WERI-Rb-1 (cell line): ENCODE results near the gene BAK1.
"Not testable (repeated sequence)": the region's sequence is repeated elsewhere in the genome, so short reads cannot be mapped to it uniquely, and the experiment has no call there.

Experiments used
- DNase-seq: peaks from one replicate; pipeline ENCODE4 v3.0.0-alpha.2; 2020
- H3K27ac ChIP-seq: fragments of 250-450 bp; sonication (Bioruptor Pico); 2 replicates; pipeline ENCODE4 v1.5.1; 2020; ENCODE audit warnings: mild to moderate bottlenecking, moderate library complexity
- H3K27me3 ChIP-seq: fragments of 250-450 bp; sonication (Bioruptor Pico); 2 replicates; pipeline ENCODE4 v1.5.1; 2021; ENCODE audit warnings: mild to moderate bottlenecking, low read depth, moderate library complexity; ENCODE audit not compliant: insufficient read depth, severe bottlenecking
- H3K36me3 ChIP-seq: fragments of 250-450 bp; sonication (Bioruptor Pico); 2 replicates; pipeline ENCODE4 v1.5.1; 2020; ENCODE audit warnings: mild to moderate bottlenecking, moderate library complexity
- H3K4me3 ChIP-seq: 2 replicates; pipeline ENCODE4 v1.5.1; 2011; ENCODE audit warnings: low read depth, mild to moderate bottlenecking, control low read depth, low read length
- H3K9me3 ChIP-seq: fragments of 250-450 bp; sonication (Bioruptor Pico); 2 replicates; pipeline ENCODE4 v1.5.1; 2021; ENCODE audit warnings: mild to moderate bottlenecking, moderate library complexity; ENCODE audit not compliant: severe bottlenecking
- TF ChIP-seq, protein P1 (sequence below): IDR thresholded peaks from 2 replicates; pipeline ENCODE4 v1.5.1; 2011; ENCODE audit warnings: low read depth, mild to moderate bottlenecking, control low read depth, inconsistent platforms, low read length

Gene BAK1

DNA sequence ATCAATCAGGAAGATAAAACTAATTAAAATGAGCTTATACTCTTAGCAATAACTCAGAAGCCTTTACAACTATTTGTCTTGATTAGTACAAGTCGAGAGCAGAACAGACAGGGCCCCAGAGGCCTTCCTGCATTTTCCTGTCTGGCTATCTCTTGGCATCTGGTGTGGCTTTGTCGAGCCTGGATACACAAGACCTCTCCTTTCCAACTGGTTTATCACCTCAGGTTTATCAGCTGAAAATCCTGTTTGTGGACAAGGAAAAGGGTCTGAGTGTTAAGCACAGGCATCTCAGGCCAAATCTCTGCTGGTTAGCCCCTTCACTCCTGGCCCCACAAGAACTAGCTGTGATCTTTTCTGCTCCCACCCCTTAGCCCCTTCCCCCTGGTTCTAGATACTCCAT is 32.6 kb downstream of the BAK1 start:
- Histone ChIP-seq H3K9me3 (no peaks in the 10 kb centered on the region), H3K27ac (peak overlapping the region; percentile 44), H3K4me3 (no peak overlapping the region), H3K36me3 (no peaks in the 10 kb centered on the region), H3K27me3 (peaks cover 23% of the 10 kb centered on the region)
- DNase-seq: peak; percentile 98
- TF ChIP-seq, protein P1, sequence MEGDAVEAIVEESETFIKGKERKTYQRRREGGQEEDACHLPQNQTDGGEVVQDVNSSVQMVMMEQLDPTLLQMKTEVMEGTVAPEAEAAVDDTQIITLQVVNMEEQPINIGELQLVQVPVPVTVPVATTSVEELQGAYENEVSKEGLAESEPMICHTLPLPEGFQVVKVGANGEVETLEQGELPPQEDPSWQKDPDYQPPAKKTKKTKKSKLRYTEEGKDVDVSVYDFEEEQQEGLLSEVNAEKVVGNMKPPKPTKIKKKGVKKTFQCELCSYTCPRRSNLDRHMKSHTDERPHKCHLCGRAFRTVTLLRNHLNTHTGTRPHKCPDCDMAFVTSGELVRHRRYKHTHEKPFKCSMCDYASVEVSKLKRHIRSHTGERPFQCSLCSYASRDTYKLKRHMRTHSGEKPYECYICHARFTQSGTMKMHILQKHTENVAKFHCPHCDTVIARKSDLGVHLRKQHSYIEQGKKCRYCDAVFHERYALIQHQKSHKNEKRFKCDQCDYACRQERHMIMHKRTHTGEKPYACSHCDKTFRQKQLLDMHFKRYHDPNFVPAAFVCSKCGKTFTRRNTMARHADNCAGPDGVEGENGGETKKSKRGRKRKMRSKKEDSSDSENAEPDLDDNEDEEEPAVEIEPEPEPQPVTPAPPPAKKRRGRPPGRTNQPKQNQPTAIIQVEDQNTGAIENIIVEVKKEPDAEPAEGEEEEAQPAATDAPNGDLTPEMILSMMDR: no peak

DNA sequence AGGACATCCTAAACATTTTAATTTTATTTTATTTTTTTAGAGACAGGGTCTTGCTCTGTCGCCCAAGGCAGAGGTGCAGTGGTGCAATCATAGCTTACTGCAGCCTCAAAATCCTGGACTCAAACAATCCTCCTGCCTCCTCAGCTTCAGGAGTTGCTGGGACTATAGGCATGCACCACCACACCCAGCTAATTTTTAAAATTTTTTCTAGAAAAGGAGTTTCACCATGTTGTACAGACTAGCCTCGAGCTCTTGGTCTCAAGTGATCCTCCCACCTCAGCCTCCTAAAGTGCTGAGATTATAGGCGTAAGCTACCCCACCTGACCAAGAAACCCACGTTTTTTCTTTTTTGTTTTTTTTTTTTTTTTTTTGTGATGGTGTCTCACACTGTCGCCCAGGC is 33.3 kb downstream of the BAK1 start:
- H3K36me3 ChIP-seq: no peaks in the 10 kb centered on the region
- no peak for DNase-seq

DNA sequence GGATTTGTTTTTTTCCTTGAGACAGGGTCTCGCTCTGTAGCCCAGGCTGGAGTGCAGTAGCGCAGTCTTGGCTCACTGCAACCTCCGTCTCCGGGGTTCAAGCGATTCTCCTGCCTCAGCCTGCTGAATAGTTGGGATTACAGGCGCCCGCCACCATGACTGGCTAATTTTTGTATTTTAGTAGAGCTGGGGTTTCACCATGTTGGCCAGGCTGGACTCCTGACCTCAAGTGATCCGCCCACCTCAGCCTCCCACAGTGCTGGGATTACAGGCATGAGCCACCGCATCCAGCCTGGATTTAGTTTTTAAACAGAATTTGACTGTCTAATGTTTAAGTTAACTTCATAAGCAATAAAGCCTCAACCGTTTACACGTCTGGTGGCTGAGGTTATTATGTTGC is 34.8 kb downstream of the BAK1 start:
- H3K27me3 ChIP-seq: peaks cover 23% of the 10 kb centered on the region
- H3K4me3 ChIP-seq, H3K9me3 ChIP-seq, H3K36me3 ChIP-seq, DNase-seq, H3K27ac ChIP-seq: not testable (repeated sequence)

More for the DNA sequence above, 33.3 kb downstream of the BAK1 start:
- Histone ChIP-seq H3K9me3 (no peaks in the 10 kb centered on the region), H3K27ac (no peak overlapping the region), H3K27me3 (peaks cover 23% of the 10 kb centered on the region), H3K4me3 (no peak overlapping the region)
- TF ChIP-seq, protein P1: no peak

DNA sequence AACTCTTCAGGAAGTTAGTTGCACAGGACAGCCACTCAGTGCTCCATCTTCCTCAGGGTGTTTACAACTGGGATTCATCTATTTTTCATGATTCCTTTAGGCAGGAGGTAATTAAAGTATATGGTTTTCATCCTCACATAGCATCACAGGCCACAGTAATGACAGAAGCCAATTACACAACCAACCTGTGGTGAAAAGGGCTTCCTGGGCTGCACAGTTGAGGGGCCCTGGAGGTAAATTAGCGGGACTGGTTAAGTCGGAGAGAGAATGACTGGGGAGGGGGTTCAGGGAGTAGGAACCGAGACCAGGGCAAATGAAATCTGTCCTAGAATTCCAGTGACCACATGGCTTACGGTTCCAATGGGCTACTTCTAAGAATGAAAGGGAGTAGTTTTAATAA is 37.0 kb downstream of the BAK1 start:
- Histone ChIP-seq H3K9me3 (no peaks in the 10 kb centered on the region), H3K27me3 (peaks cover 23% of the 10 kb centered on the region), H3K27ac (no peak overlapping the region), H3K36me3 (no peaks in the 10 kb centered on the region), H3K4me3 (no peak overlapping the region)
- TF ChIP-seq, protein P1: no peak
- DNase-seq: no peak

DNA sequence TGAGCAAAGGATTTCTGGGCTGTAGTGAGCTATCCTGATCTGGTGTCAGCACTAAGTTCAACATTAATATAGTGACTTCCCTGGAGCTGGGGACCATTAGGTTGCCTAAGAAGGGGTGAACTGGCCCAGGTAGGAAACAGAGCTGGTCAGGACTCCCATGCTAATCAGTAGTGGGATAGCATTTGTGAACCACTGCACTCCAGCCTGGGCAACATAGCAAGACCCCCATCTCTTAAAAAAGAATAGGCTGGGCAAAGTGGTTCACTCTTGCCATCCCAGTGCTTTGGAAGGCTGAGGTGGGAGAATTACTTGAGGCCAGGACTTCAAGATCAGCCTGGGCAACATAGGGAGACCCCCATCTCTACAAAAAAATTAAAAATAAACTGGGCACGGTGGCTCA is 39.3 kb downstream of the BAK1 start:
- no peaks in the 10 kb centered on the region for H3K36me3 ChIP-seq
- DNase-seq: no peak

DNA sequence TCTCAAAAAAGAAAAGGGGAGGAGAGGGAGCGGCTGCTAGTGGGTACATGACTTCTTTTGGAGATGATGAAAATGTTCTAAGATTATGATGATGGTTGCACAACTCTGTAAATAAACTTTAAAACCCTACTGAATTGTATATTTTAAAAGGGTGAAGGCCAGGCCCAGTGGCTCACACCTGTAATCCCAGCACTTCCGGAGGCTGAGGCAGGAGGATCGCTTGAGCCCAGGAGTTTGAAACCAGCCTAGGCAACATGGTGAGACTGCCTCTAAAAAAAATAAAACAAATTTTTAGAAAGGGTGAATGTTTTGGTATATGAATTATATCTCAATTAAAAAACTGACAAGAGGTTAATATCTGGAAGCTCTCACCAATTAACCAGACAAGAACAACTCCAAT is 45.4 kb downstream of the BAK1 start:
- TF ChIP-seq, protein P1: no peak
- H3K9me3 ChIP-seq: no peaks in the 10 kb centered on the region
- H3K27ac ChIP-seq: no peak overlapping the region
- H3K36me3 ChIP-seq: no peaks in the 10 kb centered on the region
- no peak for DNase-seq
- no peaks in the 10 kb centered on the region for H3K27me3 ChIP-seq
- no peak overlapping the region for H3K4me3 ChIP-seq

More for the DNA sequence above, 39.3 kb downstream of the BAK1 start:
- no peak overlapping the region for H3K4me3 ChIP-seq
- peaks cover 21% of the 10 kb centered on the region for H3K27me3 ChIP-seq
- H3K27ac ChIP-seq: no peak overlapping the region
- TF ChIP-seq, protein P1: no peak
- H3K9me3 ChIP-seq: no peaks in the 10 kb centered on the region

DNA sequence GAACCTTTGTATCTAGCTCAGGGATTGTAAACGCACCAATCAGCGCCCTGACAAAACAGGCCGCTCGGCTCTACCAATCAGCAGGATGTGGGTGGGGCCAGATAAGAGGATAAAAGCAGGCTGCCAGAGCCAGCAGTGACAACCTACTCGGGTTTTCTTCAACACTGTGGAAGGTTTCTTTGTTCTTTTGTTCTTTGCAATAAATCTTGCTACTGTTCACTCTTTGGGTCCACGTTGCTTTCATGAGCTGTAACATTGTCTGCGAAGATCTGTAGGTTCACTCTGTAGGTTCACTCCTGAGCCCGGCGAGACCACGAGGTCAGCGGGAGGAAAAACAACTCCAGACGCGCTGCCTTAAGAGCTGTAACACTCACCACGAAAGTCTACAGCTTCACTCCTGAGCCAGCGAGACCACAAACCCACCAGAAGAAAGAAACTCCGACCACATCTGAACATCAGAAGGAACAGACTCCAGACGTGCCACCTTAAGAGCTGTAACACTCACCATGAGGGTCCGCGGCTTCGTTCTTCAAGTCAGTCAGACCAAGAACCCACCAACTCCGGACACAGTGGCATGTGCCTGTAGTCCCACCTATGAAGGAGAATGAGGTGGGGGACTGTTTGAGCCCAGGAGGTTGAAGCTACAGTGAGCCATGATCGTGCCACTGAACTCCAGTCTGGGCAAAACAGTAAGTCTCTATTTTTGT is 46.8 kb downstream of the BAK1 start:
- H3K9me3 ChIP-seq, H3K27ac ChIP-seq, H3K27me3 ChIP-seq, DNase-seq, H3K4me3 ChIP-seq, H3K36me3 ChIP-seq: not testable (repeated sequence)

DNA sequence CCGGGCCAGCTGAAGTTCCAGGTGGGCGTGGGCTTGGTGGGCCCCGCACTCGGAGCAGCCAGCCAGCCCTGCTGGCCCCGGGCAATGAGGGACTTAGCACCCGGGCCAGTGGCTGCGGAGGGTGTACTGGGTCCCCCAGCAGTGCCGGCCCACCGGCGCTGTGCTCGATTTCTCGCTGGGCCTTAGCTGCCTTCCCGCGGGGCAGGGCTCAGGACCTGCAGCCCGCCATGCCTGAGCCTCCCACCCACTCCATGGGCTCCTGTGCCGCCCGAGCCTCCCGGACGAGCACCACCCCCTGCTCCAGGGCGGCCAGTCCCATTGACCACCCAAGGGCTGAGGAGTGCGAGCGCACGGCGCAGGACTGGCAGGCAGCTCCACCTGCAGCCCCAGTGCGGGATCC is 47.6 kb downstream of the BAK1 start:
- DNase-seq, H3K36me3 ChIP-seq: not testable (repeated sequence)

DNA sequence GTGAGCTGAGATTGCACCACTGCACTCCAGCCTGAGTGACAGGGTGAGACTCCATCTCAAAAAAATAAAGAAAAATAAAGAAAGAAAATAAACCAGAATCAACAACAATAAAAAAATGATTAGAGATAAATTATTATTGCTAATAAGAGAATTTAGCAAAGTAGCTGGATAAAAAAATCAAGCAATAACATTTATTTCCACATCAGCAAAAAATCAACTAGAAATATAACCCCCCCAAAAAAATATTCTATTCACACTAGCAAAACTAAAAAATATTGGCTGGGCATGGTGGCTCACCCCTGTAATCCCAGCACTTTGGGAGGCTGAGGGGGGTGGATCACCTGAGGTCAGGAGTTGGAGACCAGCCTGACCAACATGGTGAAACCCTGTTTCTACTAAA is 49.5 kb downstream of the BAK1 start:
- H3K36me3 ChIP-seq, H3K9me3 ChIP-seq, DNase-seq, H3K4me3 ChIP-seq, H3K27ac ChIP-seq, H3K27me3 ChIP-seq: not testable (repeated sequence)

More for the DNA sequence above, 47.6 kb downstream of the BAK1 start:
- not testable (repeated sequence) for H3K27me3 ChIP-seq, H3K4me3 ChIP-seq, H3K27ac ChIP-seq, H3K9me3 ChIP-seq
